Testis (tissue), 2 donors: ENCODE measurements around the gene DNASE1L1.

Experiments
- CTCF ChIP-seq, 3 experiments: fragments of 450-650 bp in 2 of 3; fragments of 200-600 bp in 1 of 3; sonication (generic) in 1 of 3; IDR thresholded peaks; one replicate each; pipeline ENCODE4 v1.5.1; 2016 to 2019; ENCODE audit warnings: antibody characterized with exemption in 3 of 3, mild to moderate bottlenecking in 2 of 3, moderate library complexity in 1 of 3
- POLR2A ChIP-seq: fragments of 450-650 bp; IDR thresholded peaks from one replicate; pipeline ENCODE4 v1.6.1; 2017; ENCODE audit warnings: antibody characterized with exemption, mild to moderate bottlenecking, moderate library complexity

- TF ChIP-seq CTCF (IDR thresholded peaks at IDR 0.05), result no peak
- no peak for TF ChIP-seq POLR2A
Measured at GRCh38 chrX:154381271-154381670, 27.8 kb downstream of the DNASE1L1 start.
